ENCODE results near the gene SLC22A15. TPM values are rescaled to one million over a fixed set of nuclear protein-coding genes. Genes with fewer than 3 reads are reported as not detected.

Gene SLC22A15
- total RNA-seq, 2 donors from 2014 or later, result 8.3 to 15.6 TPM

DNA sequence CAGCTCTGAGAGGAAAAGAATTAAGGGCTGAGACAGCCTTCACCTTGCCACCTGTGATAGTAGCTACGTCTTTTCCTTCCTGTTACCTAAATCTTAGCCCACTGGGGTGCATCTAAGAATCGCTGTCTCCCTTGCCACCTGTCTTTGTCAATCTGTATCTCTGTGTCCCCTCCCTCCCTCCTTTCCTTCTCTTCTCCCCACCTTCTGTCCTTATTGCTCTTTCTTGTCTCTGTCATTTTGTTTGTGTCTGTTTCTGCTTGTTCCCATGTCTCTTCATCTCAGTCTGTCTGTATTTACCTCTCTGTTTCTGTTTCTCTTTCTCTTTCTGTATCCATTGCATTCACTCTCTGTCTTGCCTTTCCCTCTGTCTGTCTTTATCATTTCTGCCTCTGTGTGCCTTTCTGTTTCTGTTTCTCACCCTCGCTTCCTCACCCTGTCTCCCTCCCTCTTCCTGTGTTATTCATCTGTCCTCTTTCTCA lies 30.2 kb downstream of the SLC22A15 start:
- H3K27me3 ChIP-seq (ENCODE audit: control insufficient read depth, insufficient read depth, low read length, poor library complexity, severe bottlenecking), result no peaks in the 10 kb centered on the region
- TF ChIP-seq, protein P1, sequence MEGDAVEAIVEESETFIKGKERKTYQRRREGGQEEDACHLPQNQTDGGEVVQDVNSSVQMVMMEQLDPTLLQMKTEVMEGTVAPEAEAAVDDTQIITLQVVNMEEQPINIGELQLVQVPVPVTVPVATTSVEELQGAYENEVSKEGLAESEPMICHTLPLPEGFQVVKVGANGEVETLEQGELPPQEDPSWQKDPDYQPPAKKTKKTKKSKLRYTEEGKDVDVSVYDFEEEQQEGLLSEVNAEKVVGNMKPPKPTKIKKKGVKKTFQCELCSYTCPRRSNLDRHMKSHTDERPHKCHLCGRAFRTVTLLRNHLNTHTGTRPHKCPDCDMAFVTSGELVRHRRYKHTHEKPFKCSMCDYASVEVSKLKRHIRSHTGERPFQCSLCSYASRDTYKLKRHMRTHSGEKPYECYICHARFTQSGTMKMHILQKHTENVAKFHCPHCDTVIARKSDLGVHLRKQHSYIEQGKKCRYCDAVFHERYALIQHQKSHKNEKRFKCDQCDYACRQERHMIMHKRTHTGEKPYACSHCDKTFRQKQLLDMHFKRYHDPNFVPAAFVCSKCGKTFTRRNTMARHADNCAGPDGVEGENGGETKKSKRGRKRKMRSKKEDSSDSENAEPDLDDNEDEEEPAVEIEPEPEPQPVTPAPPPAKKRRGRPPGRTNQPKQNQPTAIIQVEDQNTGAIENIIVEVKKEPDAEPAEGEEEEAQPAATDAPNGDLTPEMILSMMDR (conservative IDR thresholded peaks at IDR 0.05), result no peak
- no peak for DNase-seq
- H3K36me3 ChIP-seq (ENCODE audit: control insufficient read depth, insufficient read depth, low read length), result peaks cover 38% of the 10 kb centered on the region
- no peak overlapping the region for H3K27ac ChIP-seq (ENCODE audit: low read depth, low read length)
- Mint-ChIP-seq H3K4me1 (peaks cover 1% of the 10 kb centered on the region), H3K9me3 (peaks cover 12% of the 10 kb centered on the region), H3K36me3 (ENCODE audit: low read depth) (peaks cover 45% of the 10 kb centered on the region), H3K27me3 (ENCODE audit: insufficient read depth) (no peaks in the 10 kb centered on the region), H3K4me3 (no peak overlapping the region), H3K27ac (no peak overlapping the region)
- H3K4me3 ChIP-seq (ENCODE audit: low read length), result no peak overlapping the region
- 75 to 90% methylated on average over 2 to 3 of the region's 3 CpGs for WGBS, 2 experiments (ENCODE audit: insufficient coverage in 1 of 2, insufficient read length in 1 of 2)
- H3K9me3 ChIP-seq (ENCODE audit: control insufficient read depth, low read length), result peaks cover 17% of the 10 kb centered on the region
- H3K9ac ChIP-seq (ENCODE audit: extremely low read depth, low read length, poor library complexity, severe bottlenecking), result no peak overlapping the region
- H3K4me1 ChIP-seq (ENCODE audit: control insufficient read depth, insufficient read depth, low read length), result no peaks in the 10 kb centered on the region

- Histone ChIP-seq H3K9ac (ENCODE audit: extremely low read depth, low read length, poor library complexity, severe bottlenecking) (no peak overlapping the region), H3K36me3 (ENCODE audit: control insufficient read depth, insufficient read depth, low read length) (peaks cover 21% of the 10 kb centered on the region), H3K27me3 (ENCODE audit: control insufficient read depth, insufficient read depth, low read length, poor library complexity, severe bottlenecking) (no peaks in the 10 kb centered on the region), H3K4me3 (ENCODE audit: low read length) (no peak overlapping the region), H3K27ac (ENCODE audit: low read depth, low read length) (peak overlapping the region; percentile 36), H3K4me1 (ENCODE audit: control insufficient read depth, insufficient read depth, low read length) (no peaks in the 10 kb centered on the region), H3K9me3 (ENCODE audit: control insufficient read depth, low read length) (peaks cover 3% of the 10 kb centered on the region)
- TF ChIP-seq, protein P1 (conservative IDR thresholded peaks at IDR 0.05), result no peak
- WGBS, 2 experiments (ENCODE audit: insufficient coverage in 1 of 2, insufficient read length in 1 of 2), result 86 to 92% methylated on average over 4 to 5 of the region's 6 CpGs
- Mint-ChIP-seq H3K4me3 (no peak overlapping the region), H3K36me3 (ENCODE audit: low read depth) (peaks cover 24% of the 10 kb centered on the region), H3K27me3 (ENCODE audit: insufficient read depth) (no peaks in the 10 kb centered on the region), H3K27ac (no peak overlapping the region), H3K4me1 (no peaks in the 10 kb centered on the region), H3K9me3 (peaks cover 3% of the 10 kb centered on the region)
- DNase-seq, result no peak
Measured at GRCh38 chr1:116008656-116009390, 32.5 kb downstream of the SLC22A15 start.

- no peak overlapping the region for H3K27ac Mint-ChIP-seq
- no peaks in the 10 kb centered on the region for H3K4me1 ChIP-seq (ENCODE audit: control insufficient read depth, insufficient read depth, low read length)
- H3K36me3 ChIP-seq (ENCODE audit: control insufficient read depth, insufficient read depth, low read length), result no peaks in the 10 kb centered on the region
- H3K4me3 Mint-ChIP-seq, result no peak overlapping the region
- no peaks in the 10 kb centered on the region for H3K27me3 Mint-ChIP-seq (ENCODE audit: insufficient read depth)
- H3K9me3 Mint-ChIP-seq, result no peaks in the 10 kb centered on the region
- H3K36me3 Mint-ChIP-seq (ENCODE audit: low read depth), result peaks cover 23% of the 10 kb centered on the region
- no peaks in the 10 kb centered on the region for H3K27me3 ChIP-seq (ENCODE audit: control insufficient read depth, insufficient read depth, low read length, poor library complexity, severe bottlenecking)
- no peaks in the 10 kb centered on the region for H3K9me3 ChIP-seq (ENCODE audit: control insufficient read depth, low read length)
- no peak overlapping the region for H3K9ac ChIP-seq (ENCODE audit: extremely low read depth, low read length, poor library complexity, severe bottlenecking)
- no peak overlapping the region for H3K4me3 ChIP-seq (ENCODE audit: low read length)
- no peak overlapping the region for H3K27ac ChIP-seq (ENCODE audit: low read depth, low read length)
- DNase-seq, result no peak
- WGBS, 2 experiments (ENCODE audit: insufficient coverage in 1 of 2, insufficient read length in 1 of 2), result 97 to 100% methylated on average over 1 to 2 of the region's 2 CpGs
- TF ChIP-seq, protein P1 (conservative IDR thresholded peaks at IDR 0.05), result no peak
- H3K4me1 Mint-ChIP-seq, result no peaks in the 10 kb centered on the region
Measured at GRCh38 chr1:116012716-116013115, 36.4 kb downstream of the SLC22A15 start.
